Measurements from ENCODE around the gene FANCG.

The FANCG gene

DNA sequence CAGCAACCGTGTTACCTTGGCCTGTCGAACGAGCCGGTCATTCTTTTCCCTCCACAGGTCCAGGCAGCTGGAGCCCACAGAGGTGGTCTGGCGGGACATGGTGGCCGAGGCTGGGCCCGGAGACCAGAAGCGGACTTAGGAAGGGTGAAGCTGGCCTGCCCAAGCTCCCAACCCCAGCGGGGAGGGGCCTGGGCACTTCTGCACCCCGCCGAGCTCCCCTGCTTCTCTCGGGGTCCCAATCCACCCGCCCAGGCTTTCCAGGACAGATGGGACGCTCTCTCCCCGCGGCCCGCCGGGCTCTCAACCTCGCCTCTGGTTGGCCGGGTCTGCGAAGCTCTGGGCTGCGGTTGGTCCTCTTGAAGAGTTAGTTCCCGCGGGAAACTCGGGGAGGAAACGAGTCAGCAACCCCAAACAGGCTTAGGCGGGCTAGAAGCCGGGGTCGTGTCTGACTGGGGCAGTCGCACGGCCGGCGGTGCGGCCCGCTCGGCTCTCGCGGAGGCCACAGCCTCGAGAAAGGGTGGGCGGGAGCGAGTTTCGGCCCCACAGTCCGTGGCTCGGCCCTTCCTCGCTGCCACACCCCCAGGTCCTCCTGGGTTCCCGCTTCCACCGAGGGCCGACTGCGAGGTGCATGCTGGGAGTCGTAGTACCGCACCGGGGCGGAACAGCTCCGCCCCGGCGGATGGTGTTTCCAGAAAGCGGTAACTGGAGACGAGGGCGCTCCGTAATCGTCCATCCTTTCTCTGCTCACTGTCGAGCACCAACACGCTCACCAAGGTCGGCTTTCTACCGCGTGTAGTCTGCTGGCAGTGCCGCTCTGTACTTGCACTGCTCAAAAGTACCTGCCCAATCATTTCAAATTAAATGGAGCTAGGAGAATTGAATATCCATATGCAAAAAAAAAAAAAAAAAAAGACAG is at the start of gene FANCG:
TSS of gene FANCG (minus strand) at position 517 of the 916 bp plus-strand sequence. CDS start at position 99, 418 bp downstream.
- TF ChIP-seq, protein P1, sequence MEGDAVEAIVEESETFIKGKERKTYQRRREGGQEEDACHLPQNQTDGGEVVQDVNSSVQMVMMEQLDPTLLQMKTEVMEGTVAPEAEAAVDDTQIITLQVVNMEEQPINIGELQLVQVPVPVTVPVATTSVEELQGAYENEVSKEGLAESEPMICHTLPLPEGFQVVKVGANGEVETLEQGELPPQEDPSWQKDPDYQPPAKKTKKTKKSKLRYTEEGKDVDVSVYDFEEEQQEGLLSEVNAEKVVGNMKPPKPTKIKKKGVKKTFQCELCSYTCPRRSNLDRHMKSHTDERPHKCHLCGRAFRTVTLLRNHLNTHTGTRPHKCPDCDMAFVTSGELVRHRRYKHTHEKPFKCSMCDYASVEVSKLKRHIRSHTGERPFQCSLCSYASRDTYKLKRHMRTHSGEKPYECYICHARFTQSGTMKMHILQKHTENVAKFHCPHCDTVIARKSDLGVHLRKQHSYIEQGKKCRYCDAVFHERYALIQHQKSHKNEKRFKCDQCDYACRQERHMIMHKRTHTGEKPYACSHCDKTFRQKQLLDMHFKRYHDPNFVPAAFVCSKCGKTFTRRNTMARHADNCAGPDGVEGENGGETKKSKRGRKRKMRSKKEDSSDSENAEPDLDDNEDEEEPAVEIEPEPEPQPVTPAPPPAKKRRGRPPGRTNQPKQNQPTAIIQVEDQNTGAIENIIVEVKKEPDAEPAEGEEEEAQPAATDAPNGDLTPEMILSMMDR (IDR thresholded peaks at IDR 0.05): no peak
- peak within 1 kb of the TSS; percentile 95 for H3K27ac ChIP-seq

DNA sequence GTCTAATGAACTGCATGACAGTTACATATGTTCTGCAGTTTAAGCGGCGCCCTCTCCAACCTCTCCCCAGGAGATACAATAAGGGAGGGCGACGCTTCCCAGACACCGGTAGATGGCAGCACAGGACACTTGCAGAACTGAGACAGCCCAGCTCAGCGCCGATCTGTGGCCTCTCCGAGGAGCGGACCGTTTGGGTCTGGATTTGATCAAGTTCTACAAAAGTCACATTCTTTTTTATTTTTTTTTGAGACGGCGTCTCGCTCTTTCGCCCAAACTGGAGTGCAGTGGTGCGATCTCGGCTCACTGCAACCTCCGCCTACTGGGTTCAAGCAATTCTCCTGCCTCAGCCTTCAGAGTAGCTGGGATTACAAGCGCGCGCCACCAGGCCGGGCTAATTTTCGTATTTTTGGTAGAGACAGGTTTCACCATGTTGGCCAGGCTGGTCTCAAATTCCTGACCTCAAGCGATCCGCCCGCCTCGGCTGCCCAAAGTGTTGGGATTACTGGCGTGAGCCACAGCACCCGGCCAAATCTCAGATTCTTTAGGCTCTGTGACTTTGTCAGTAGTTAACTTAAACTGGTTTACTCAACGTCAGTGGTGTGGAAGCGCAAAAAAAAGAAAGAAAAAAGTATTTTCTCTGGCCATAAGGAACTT is 37.3 kb upstream of the FANCG start:
- H3K27ac ChIP-seq: peak overlapping the region; percentile 92
- TF ChIP-seq, protein P1 (IDR thresholded peaks at IDR 0.05): peak; percentile 95
- TF ChIP-seq ZFX (IDR thresholded peaks at IDR 0.05; ENCODE audit: borderline replicate concordance): no peak

DNA sequence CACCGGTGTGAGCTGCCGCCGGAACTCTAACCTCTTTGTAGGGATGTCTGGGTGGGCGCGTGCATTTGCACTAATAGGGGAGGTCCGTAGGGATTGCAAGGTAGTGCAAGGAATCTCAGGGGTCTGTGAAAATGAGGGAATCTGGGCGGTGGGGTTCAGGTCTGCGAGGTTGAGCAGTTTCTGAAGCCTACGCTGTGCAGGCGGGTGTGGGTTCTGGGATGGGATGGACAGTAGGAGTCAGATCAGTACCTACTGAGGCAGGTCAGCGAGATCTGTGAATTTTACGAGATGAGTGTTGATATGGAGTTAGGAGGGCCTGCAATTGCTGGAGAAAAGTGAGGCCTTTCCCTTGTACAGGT is 36.8 kb upstream of the FANCG start:
- H3K27ac ChIP-seq: peak overlapping the region; percentile 92
- TF ChIP-seq, protein P1 (IDR thresholded peaks at IDR 0.05): no peak
- no peak for TF ChIP-seq ZFX (IDR thresholded peaks at IDR 0.05; ENCODE audit: borderline replicate concordance)

DNA sequence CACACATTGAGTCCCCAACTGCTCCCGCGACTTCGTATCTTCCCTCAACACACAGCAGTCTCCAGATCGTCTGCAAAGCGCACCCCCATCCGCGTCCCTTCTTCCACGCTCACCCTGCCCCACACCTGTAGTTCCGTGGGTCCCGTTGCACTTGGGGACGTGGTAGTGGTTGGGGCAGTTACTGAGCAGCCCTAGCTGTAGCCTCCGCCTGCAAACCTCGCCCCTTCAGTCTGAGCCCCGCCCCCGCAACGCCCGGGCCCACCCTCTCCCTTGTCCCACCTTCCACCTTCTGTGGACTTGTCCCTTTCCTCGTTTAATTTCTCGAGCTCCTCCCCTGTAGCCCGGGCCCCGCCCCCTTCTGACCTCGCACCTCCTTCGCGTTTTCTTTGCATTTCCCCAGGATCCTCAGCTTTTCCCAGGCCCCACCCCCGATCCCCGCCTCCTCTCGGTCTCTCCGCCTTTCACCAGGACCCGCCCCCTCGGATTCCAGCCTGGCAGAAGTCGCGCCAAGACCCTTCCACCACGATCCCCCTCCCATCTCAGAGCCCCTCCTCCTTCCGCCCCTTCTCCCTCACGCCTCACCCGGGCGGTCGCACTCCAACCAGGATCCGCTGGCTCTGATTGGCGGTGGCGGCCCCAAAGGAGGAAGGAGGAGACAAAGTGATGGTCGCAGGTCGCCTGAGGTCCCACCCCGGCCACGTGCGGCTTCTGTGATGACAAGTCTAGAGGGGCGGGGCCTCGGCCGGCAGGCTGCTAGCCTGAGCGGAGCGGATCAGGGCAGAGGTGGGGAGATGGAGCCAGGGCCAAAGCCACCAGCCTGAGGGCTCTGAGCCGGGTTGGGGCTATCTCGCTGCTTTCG is 36.2 kb upstream of the FANCG start, which contains the start of gene ATOSB:
TSS of gene ATOSB (minus strand) at position 183 of the 859 bp plus-strand sequence. CDS start 7,588 bp downstream, outside the sequence.
- TF ChIP-seq, protein P1 (IDR thresholded peaks at IDR 0.05): no peak
- no peak for TF ChIP-seq ZFX (IDR thresholded peaks at IDR 0.05; ENCODE audit: borderline replicate concordance)
- peak within 1 kb of the TSS; percentile 92 for H3K27ac ChIP-seq

DNA sequence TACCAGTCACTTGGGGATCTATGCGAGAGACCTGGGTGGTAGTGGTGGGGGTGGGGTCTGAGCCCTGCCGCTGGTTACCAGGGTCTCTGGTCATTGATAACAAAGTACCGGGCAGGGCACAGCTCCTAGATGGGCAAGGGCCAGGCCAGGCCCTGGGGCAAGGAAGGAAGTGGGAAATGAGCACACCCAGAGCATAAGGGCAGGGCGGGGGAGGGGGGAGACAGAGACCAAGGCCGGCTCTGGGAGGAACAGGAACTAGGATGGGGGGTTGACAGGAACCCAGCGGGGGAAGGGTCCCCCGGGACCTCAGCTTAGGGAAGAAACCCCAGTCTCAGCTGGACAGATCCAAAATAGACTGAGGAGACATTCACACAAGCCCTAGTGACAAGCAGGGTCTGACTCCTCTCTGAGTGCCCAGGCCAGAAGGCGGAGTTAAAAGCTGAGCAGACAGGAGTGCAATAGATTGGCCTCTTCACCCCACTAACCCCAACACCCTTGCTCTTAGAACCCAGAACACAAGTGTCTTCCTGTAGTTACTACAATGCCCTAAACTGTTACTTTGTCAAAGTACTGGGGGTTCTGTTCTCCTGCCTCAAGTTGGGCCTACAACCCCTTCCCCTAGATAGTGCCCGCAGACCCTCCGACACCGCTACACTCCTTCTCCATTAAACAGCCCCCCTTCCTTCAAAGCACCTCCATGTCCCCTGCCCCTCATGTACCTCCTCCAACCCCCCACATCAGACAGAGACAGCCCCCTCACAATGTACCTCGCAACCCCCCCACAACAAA is 35.3 kb upstream of the FANCG start:
- TF ChIP-seq ZFX (IDR thresholded peaks at IDR 0.05; ENCODE audit: borderline replicate concordance): no peak
- TF ChIP-seq, protein P1 (IDR thresholded peaks at IDR 0.05): no peak
- H3K27ac ChIP-seq: peak overlapping the region; percentile 92

DNA sequence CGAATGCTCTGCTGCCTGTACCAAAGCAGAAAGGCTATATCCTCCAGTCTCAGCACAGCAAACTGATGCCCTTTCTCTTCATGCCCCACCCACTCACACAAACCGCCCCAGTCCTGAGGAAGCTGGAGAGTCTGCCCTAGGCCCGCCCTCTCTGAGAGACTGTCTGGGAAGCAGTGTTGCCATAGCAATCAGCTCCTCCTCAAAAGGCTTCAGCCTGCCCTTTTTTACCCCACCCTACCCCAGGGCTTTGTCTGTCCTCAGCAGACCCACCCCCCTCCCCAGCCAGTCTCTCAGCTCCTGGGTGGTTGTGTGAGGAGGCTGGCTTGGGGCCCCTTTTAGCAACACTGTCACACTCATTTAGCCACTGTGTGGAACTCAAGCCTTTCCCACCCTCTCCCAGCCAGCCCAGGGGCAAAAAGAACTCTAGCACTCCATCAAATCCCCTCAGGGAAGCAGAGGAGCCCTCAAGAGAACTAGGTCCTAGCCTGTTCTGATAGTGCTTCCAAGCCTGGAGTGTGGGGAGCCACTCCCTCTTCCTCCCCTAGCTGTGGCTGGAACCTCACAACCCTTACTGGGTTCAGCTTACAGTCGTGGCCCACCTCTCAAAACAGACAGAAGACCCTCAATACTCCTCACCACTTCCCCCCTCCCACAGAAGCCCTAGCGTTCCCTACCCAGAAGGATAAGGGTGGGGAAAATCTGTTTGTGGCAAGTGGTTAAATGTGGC is 34.5 kb upstream of the FANCG start:
- H3K27ac ChIP-seq: peak overlapping the region; percentile 92
- TF ChIP-seq ZFX (IDR thresholded peaks at IDR 0.05; ENCODE audit: borderline replicate concordance): no peak
- TF ChIP-seq, protein P1 (IDR thresholded peaks at IDR 0.05): no peak
